Mucosa of descending colon (tissue), 3 donors: ENCODE measurements around the gene CYTH1. TPM values are rescaled to one million over a fixed set of nuclear protein-coding genes. Genes with fewer than 3 reads are reported as not detected.
A peak's percentile ranks its signal among the peaks of the same experiment; 100 is the strongest.

ENCODE experiments used
- ATAC-seq: fragments of 200-7000 bp; cut with Tn5 transposase; one replicate; pipeline ENCODE4 v1.9.1; 2020; ENCODE audit warnings: mild to moderate bottlenecking, moderate library complexity
- DNase-seq, 3 donors: peaks; one replicate each; pipeline ENCODE4 v3.0.0-alpha.2; 2020
- H3K36me3 ChIP-seq: fragments of 200-600 bp; one replicate; pipeline ENCODE4 v1.8.0; 2021; ENCODE audit warnings: low read depth, mild to moderate bottlenecking
- H3K4me1 ChIP-seq: fragments of 200-600 bp; one replicate; pipeline ENCODE4 v1.8.0; 2021; ENCODE audit warnings: low read depth, mild to moderate bottlenecking
- H3K4me3 ChIP-seq: fragments of 200-600 bp; one replicate; pipeline ENCODE4 v1.8.0; 2021; ENCODE audit warnings: mild to moderate bottlenecking
- H3K9me3 ChIP-seq: fragments of 200-600 bp; one replicate; pipeline ENCODE4 v1.8.0; 2021; ENCODE audit warnings: mild to moderate bottlenecking
- CTCF ChIP-seq: fragments of 200-600 bp; IDR thresholded peaks from one replicate; pipeline ENCODE4 v1.8.0; 2022; ENCODE audit warnings: antibody characterized with exemption, mild to moderate bottlenecking
- intact Hi-C, 2 donors: fragments of 100-400 bp; cut with DNase I in 1 of 2; cut with micrococcal nuclease in 1 of 2; formaldehyde crosslinking; loops; one replicate each; pipeline versions ENCODE4 v1.11.0 to v1.11.1; 2022; cut with DNase I, micrococcal nuclease
- total RNA-seq, 3 donors: library from RNA; stranded (reverse); fragmentation: NEBNext Ultra II Directional in 2 of 3; extraction: Animal tissue kit (Norgen Biotek cat#: 25700) in 2 of 3; gene quantifications; one replicate each; pipeline versions ENCODE4 v1.2.1 to v1.2.4, GENCODE V29; 2021 to 2023
- donor health status: DM: no; HTN: no; CAD: no; lungs with moderate emphysema.
- donor health status: DM: no; HTN: no; CAD: no.
- donor health status: DM: no; HTN: yes; CAD: no.

The CYTH1 gene
- total RNA-seq, 3 donors from 2014 or later: 60.3 to 99.4 (median 91.6) TPM

- no peak overlapping the region for H3K4me3 ChIP-seq
- TF ChIP-seq CTCF: no peak
- H3K9me3 ChIP-seq: no peaks in the 10 kb centered on the region
- peak; percentile 78 to 84 (median 80) for DNase-seq
- intact Hi-C loops: no loop called here
- peak; percentile 76 for ATAC-seq
- H3K36me3 ChIP-seq: no peaks in the 10 kb centered on the region
- peaks cover 64% of the 10 kb centered on the region for H3K4me1 ChIP-seq
Observed at GRCh38 chr17:78716814-78717393, 65.2 kb downstream of the CYTH1 start.

GRCh38 chr17:78716292-78716691, 65.8 kb downstream of the CYTH1 start:
- Histone ChIP-seq H3K4me3 (no peak overlapping the region), H3K9me3 (no peaks in the 10 kb centered on the region), H3K4me1 (peaks cover 58% of the 10 kb centered on the region), H3K36me3 (no peaks in the 10 kb centered on the region)
- TF ChIP-seq CTCF: no peak
- DNase-seq: no peak
- intact Hi-C loops: no loop called here
- no peak for ATAC-seq

- no peak for TF ChIP-seq CTCF
- H3K36me3 ChIP-seq: no peaks in the 10 kb centered on the region
- peaks cover 53% of the 10 kb centered on the region for H3K4me1 ChIP-seq
- ATAC-seq: no peak
- H3K4me3 ChIP-seq: no peak overlapping the region
- intact Hi-C loops: no loop called here
- H3K9me3 ChIP-seq: no peaks in the 10 kb centered on the region
- no peak for DNase-seq
Observed at GRCh38 chr17:78715876-78716275, 66.2 kb downstream of the CYTH1 start.

GRCh38 chr17:78715000-78715771, 66.9 kb downstream of the CYTH1 start:
- Histone ChIP-seq H3K4me1 (peaks cover 48% of the 10 kb centered on the region), H3K36me3 (no peaks in the 10 kb centered on the region), H3K4me3 (no peak overlapping the region), H3K9me3 (no peaks in the 10 kb centered on the region)
- DNase-seq: no peak
- intact Hi-C loops: no loop called here
- no peak for TF ChIP-seq CTCF
- no peak for ATAC-seq

GRCh38 chr17:78714534-78714933, 67.5 kb downstream of the CYTH1 start:
- no peak overlapping the region for H3K4me3 ChIP-seq
- H3K9me3 ChIP-seq: no peaks in the 10 kb centered on the region
- H3K4me1 ChIP-seq: peaks cover 42% of the 10 kb centered on the region
- no peak for TF ChIP-seq CTCF
- no peak for DNase-seq
- intact Hi-C loops: no loop called here
- ATAC-seq: no peak
- no peaks in the 10 kb centered on the region for H3K36me3 ChIP-seq
